KBM-7 (cell line): Measurements from ENCODE around the gene IL17B.

ENCODE experiments used
- DNase-seq: peaks from one replicate; pipeline ENCODE4 v3.0.0-alpha.2; 2015
- in situ Hi-C: fragments of 300-500 bp; cut with MboI; formaldehyde crosslinking; loops from 2 replicates; pipeline ENCODE4 v1.14.3; 2020; ENCODE audit warnings: low sequenced_read_pairs, low pct_unique_long_range_greater_than_20kb, mixed read lengths

The IL17B gene

DNA sequence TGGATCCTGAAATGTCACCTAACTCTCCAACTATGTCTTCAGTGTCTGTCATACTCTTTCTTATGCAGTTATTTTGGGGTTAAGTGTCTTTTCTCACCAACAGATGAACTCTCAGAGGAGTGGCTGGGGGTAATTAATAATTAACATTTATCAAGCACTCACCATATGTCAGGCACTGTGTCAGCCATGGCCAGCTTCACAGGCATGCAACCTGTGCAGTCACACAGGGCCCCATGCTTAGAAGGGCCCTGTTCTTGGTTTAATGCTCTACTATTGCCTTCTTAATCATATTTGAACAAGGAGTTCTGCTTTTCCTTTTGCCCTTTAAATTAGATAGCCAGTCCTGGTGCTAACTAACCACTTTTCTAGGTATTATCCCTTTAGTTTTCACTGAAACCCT, 37.2 kb downstream of the IL17B start:
- in situ Hi-C loops: no loop called here

DNA sequence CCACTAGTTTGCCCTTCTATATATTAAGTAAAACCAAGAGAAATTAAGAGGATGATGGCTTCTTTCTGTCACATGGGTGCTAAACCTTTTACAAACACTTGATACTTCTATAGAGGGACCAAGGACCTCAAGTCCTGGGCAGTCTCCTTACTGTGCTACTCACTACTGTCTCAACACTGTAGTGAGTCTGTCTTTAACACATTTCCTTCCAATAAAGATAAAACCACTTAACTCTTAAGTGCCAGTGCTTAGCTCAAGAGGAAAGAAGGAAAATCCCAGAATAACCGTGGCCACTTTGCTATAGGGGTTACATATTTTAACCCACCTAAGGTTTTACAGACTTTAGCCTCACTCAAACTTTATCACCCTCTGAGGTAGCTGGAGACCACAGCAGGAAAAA, 38.2 kb downstream of the IL17B start:
- in situ Hi-C loops: no loop called here

More for the DNA sequence above, 37.2 kb downstream of the IL17B start:
- DNase-seq: no peak

DNA sequence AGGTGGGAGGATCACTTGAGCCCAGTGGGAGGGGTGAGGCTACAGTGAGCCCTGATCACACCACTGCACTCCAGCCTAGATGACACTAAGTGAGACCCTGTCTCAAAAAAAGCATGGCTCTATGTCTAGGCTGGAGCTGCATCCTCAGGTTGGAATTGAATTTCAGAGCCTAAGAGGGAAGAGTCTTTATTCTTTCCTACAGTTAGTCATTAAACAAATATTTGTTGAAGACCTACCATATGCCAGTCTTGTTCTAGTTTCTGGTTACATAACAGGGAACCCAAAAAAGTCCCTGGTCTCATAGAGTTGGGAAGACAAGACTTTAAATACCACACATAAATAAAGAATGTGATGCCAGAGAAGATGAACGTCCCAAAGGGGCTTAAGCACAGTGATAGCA, 40.7 kb downstream of the IL17B start:
- no peak for DNase-seq

More for the DNA sequence above, 38.2 kb downstream of the IL17B start:
- no peak for DNase-seq

DNA sequence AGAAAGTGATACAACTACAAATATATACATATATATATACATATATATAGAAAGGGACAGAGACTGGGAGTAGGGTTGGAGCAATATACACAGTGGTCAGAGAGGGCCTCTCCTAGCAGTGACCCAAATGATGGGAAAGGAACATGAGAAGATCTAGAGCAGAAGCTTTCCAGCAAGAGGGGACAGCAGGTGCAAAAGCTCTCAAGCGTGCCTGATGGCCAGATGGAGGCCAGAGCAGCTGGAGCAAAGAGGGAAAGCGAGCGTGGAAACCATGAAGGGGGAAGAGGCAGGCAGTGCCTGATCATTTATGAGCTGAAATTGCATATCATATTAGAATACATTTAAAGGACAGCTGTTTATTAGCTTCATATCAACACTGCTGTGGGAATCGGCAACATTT, 41.4 kb downstream of the IL17B start:
- DNase-seq: no peak
- in situ Hi-C loops: no loop called here

More for the DNA sequence above, 40.7 kb downstream of the IL17B start:
- in situ Hi-C loops: no loop called here

DNA sequence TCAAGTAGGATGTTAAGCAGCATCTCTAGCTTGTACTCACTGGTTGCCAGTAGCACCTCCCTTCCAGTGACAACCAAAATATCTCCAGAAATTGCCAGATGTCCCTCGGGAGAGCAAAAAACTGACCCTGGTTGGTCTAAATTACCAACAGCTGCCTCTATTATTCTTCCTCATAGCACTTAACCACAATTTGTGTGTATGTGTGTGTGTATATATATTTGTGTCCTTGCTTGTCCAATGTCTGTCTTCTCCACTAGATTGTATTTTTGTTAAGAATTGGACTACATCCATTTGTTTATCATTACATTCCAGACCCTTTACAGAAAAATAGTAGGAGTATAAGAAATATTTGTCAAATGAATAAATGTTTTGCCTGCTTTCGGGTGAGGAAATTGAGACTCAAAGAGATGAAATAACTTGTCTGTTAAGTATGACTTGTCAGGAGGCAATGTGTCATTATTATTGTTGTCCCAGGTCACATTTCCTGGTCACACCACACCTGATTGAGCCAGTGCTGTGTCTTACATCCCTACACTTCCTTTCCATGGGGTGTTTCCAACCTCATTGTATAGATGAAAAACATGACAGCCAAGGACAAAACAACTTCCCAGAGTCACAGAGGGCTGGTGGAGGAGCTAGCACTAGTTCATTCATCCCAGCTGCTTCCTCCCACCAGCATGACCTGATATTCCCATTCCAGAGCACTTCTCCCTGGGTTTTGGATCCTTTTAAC, 45.2 kb downstream of the IL17B start:
- in situ Hi-C loops: no loop called here
- DNase-seq: no peak

DNA sequence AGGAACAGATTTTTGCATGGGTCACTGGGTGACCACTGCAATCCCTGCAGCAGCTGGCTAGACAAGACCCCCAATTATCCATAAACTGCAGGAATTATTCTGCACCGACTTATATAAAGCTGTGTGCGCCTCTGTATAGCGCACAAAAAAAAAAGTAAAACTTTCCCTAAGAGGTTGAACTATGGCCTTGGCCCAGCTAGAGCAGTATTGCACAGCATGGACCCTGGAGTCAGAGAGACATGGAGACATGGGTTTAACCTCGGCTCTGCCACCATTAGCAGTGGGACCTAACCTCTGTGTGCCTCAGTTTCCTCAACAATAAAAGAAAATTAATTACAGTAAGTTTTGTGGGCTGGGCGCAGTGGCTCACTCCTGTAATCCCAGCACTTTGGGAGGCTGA, 50.9 kb downstream of the IL17B start:
- no peak for DNase-seq
- in situ Hi-C loops: no loop called here

DNA sequence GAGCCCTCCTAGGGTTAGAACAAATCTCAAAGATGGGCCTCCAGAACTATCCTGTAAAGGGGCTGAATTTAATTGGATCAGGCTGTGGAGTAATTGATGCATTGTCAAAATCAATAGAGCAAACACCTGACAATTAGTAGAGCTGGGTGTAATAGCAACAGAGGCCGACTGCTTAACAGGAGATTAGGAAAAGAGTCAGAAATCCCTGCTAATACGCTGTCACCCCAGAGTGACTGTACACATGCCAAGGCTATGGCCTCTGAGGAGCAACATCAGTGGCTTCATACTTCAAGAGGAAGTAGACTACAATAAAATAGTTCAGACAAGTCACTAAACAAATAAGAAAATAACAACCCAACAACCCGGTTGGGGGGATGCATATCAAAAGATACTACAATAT, 52.5 kb downstream of the IL17B start:
- no peak for DNase-seq
- in situ Hi-C loops: no loop called here

DNA sequence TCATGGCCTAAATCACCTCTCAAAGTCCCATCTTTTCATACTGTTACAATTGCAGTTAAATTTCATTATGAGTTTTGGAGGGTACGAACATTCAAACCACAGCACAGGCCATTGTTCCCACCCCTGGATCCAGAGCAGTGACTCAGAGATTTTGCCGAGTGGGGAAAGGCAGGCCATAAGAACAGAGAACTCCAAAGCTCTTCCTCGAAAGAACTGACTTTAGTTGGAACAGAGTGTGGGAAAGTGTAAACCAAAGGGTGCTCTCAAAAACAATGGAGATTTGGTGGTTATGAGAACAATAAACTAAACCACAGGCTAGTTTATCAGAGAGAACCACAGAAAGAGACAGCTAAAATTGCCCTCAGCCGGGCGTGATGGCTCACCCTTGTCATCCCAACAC, 53.2 kb downstream of the IL17B start:
- no peak for DNase-seq
- in situ Hi-C loops: no loop called here

DNA sequence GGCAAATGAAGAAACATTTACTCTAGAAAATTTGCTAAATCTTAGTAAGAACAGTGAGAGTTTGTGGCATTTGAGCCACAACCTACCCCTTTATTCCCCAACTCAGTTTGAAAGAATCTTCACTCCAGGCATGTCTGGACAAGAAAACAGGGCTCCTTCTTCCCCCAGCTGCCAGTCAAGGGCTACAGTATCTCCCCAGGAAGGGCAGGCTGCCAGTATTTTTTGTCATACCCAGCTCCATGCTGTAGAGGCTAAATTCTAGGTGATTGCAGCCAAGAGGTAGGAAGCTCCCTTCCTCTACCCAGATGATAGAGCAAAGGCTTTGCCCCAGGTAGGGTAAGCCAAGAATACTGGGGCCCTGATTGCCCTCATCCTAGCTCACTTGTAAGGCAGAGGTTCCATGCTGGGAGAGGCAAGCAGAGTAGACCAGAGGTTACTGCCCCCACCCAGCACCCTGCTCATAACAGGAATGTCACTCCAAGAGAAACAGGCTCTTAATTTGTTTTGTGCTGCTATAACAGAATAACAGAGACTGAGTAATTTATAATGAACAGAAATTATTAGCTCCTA, 53.8 kb downstream of the IL17B start:
- no peak for DNase-seq
- in situ Hi-C loops: no loop called here

DNA sequence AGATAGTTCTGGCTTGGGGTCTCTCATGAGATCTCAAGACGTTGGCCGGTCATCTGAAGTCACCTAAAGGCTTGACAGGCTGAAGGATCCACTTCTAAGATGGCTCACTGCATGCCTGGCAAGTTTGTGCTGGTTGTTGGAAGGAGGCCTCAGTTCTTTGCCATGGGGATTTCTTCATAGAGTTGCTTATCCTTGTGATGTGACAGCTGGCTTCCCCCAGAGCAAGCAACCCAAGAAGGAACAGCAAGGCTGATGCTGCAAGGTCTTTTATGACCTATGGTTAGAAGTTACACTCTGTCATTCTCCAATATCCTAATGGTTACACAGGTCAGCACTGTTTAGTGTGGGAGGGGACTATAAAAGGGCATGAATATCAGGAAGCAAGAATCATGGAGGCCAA, 54.5 kb downstream of the IL17B start:
- no peak for DNase-seq
- in situ Hi-C loops: no loop called here
